Retinal pigment epithelial cell (primary cell): ENCODE measurements around the gene STEAP1B.

Experiments used
- DNase-seq: peaks from one replicate; pipeline ENCODE4 v3.0.0-alpha.2; 2010; ENCODE audit warnings: low read depth
- H3K4me3 ChIP-seq: 2 replicates; pipeline ENCODE4 v1.5.1; 2011; ENCODE audit warnings: mild to moderate bottlenecking, low read length, control low read depth, moderate library complexity
- TF ChIP-seq, protein P1 (sequence below): conservative IDR thresholded peaks from 2 replicates; pipeline ENCODE4 v1.5.1; 2011; ENCODE audit warnings: low read depth, low read length, control low read depth, inconsistent platforms

Gene STEAP1B

DNA sequence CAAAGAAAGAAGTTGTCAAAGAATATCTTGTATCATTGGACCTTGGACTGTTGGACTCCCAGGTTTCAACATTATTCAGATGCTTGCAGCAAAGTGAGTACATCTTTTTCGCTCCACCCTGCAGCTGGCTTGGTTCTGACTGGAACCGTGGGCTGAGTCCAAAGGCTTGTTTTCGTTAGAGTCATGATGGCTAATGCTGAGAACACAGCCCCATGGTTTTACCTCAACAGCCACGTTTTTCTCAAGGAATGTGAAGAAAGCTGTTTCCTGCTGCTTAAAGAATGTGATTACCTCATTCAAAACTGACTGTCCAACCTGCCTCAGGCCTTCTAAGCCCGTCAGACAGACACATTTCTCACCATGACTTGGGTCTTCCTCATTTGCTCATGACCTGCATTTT, 69.5 kb downstream of the STEAP1B start:
- no peak for DNase-seq
- TF ChIP-seq, protein P1, sequence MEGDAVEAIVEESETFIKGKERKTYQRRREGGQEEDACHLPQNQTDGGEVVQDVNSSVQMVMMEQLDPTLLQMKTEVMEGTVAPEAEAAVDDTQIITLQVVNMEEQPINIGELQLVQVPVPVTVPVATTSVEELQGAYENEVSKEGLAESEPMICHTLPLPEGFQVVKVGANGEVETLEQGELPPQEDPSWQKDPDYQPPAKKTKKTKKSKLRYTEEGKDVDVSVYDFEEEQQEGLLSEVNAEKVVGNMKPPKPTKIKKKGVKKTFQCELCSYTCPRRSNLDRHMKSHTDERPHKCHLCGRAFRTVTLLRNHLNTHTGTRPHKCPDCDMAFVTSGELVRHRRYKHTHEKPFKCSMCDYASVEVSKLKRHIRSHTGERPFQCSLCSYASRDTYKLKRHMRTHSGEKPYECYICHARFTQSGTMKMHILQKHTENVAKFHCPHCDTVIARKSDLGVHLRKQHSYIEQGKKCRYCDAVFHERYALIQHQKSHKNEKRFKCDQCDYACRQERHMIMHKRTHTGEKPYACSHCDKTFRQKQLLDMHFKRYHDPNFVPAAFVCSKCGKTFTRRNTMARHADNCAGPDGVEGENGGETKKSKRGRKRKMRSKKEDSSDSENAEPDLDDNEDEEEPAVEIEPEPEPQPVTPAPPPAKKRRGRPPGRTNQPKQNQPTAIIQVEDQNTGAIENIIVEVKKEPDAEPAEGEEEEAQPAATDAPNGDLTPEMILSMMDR, result no peak
- H3K4me3 ChIP-seq, result no peak overlapping the region

DNA sequence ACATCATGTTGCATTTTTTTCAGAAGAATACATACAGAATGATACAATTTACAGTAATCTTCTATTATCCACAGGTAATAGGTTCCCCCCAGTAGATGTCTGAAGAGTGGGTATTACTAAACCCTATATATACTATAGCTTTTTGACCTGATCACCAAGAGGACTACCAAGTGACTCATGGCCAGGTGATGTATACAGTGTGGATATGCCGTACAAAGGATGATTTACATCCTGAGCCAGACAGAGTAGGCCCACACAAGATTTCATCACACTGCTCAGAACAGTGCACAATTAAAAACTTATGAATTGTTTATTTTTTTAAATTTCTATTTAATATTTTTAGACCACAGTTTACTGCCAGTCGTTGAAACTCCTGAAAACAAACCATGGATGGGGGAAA, 70.6 kb downstream of the STEAP1B start:
- TF ChIP-seq, protein P1, result no peak
- no peak for DNase-seq
- no peak overlapping the region for H3K4me3 ChIP-seq

DNA sequence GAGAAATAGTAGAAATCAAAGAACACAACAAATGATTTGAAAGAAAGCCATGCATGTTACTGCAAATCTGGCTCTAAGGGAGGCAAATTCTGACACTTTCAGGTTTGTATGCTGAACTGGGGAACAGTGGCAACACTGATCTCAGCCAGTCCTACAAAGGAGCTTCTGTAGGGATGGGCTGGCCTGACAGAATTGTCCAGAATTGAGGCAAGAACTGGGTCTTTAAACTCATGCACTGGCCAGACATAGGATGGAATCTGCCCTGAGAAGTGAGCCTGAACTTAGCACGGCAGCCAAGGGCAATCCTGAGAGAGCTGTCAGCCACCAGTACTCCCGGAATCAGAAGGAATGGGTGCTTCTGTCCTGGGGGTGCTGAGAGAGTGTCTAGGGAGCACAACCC, 72.1 kb downstream of the STEAP1B start:
- H3K4me3 ChIP-seq, result no peak overlapping the region
- TF ChIP-seq, protein P1, result no peak
- DNase-seq, result no peak

DNA sequence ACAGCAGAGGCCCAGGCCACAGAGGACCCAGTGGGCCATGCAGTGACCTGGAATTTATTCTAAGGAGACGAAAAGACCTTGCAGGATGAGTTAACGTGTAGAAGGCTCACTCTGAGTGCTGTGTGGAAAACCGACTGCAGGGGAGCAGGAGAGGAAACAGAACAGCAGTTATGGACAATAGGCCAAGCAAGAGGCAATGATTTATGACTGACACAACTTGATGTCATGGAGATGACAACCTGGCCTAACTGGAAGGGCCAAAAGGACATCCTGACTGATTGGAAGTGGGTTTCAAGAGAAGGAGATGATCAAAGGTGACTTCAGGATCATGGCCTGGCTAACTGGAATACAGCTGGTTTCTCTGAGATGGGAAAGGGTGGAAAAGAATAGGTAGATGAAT, 72.9 kb downstream of the STEAP1B start:
- no peak overlapping the region for H3K4me3 ChIP-seq
- no peak for DNase-seq
- TF ChIP-seq, protein P1, result no peak

DNA sequence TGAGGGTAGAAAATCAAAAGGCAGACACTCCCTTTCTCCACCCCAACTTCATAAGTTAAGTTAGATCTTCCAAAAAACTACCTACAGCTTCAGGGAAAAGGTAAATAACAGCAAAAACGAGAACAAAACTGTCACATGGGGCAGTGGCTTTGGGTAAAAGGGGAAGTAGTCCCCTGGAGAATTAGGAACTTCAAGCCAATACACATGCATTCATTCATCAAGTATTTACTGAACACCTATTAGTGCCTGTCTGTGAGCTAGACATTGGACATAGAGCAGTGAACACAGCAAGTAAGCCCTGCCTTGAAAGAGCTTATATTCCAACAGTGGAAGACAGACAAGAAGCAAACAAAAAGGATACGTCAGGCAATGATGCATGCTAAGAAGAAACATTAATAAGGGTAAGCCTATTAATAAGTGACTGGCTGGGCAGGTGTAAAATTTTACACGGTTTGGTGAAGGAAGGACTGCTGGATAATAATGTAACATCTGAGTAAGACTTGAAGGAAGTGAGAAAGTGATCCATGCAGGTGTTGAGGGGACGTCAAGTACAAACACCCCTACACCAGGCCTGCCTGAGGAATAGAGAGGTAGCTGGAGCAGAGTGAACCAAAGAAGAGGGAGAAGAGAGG, 73.4 kb downstream of the STEAP1B start:
- no peak for DNase-seq

DNA sequence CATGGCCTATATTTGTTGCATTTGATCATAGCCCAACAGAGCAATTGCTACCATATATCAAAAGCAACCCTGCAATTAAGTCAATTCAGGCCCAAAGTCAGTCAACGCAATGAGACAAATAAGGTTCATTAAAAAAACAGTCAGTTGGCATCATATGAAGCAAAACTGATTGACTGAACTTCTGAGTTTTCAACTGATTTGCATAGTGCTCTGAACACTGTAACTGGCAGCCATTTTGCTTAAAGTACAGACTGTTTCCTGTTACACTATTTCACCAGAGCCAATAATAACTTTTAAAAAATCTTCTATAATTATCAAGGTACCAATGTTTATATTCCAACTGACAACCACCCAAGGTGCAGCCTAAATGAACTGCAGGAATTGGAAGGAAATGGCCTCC, 74.6 kb downstream of the STEAP1B start:
- TF ChIP-seq, protein P1, result no peak
- no peak for DNase-seq
- no peak overlapping the region for H3K4me3 ChIP-seq

More for the DNA sequence above, 73.4 kb downstream of the STEAP1B start:
- TF ChIP-seq, protein P1, result no peak
- no peak overlapping the region for H3K4me3 ChIP-seq

DNA sequence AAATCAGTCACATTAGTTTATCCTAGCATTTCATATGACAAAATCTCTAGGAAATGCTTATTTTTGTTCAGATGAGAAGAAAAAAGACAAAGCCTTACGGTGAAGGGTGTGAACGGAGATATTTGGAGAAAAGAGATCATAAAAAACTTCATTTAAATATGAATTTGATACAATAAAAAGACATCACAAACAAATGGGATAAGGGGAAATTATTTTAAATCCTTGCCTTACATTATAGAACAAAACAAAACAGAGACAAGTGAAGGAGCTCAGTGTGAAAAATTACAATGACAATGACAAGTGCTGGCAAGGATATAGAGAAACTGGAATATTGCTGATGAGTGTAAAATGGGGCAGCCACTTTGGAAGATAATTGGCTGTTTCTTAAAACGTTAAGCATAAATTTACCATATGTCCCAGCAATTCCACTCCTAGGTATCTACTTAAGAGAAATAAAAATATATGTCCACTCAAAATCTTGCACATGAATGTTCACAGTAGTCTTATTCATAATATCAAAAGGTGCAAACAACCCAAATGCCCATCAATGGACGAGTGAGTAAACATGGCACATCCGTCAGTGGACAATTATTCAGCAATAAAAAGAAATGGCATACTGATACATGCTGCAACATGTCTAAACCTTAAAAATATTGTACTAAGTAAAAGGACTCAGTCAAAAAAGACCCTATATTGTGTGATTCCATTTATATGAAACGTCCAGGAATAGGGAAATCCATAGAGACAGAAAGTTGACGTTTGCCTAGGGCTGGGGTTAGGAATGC, 77.0 kb downstream of the STEAP1B start:
- TF ChIP-seq, protein P1, result no peak
- DNase-seq, result no peak
- no peak overlapping the region for H3K4me3 ChIP-seq
